HTR-8/SVneo (cell line): ENCODE results near the gene TSPEAR.

Experiments used
- DNase-seq: peaks from one replicate; pipeline ENCODE4 v3.0.0; 2011; ENCODE audit warnings: low spot score, mixed read lengths; ENCODE audit not compliant: insufficient read length
- FAIRE-seq: peaks from 2 replicates; lab custom pipeline; 2011; peaks lifted over from hg19 to GRCh38; lab: Jason Lieb, UNC

The TSPEAR gene

DNA sequence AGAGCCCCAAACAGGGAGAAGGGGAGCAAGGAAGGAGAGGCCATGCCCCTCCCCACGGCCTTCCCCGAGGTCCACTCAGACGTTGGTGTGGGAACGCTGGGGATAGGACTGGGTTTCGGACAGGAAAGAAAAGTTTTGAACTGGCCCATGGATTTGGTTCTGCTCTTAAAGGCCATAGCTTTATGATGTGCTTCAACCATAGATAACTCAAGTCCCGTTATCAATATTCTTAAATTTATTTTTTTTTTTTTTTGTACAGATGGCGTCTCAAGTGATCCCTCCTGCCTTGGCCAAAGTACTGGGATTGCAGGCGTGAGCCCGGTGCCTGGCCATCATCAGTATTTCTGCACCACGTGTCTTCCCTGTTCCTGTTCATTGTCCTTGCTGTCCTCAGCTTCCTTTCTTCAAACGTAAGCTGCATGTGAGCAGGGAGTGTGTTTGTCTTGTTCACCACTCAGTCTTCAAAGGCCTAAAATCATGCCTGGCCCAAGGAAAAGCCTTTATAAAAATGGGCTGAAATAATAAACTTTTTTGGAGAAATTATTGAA is 170.6 kb downstream of the TSPEAR start:
- FAIRE-seq (no peak), DNase-seq (no peak)

DNA sequence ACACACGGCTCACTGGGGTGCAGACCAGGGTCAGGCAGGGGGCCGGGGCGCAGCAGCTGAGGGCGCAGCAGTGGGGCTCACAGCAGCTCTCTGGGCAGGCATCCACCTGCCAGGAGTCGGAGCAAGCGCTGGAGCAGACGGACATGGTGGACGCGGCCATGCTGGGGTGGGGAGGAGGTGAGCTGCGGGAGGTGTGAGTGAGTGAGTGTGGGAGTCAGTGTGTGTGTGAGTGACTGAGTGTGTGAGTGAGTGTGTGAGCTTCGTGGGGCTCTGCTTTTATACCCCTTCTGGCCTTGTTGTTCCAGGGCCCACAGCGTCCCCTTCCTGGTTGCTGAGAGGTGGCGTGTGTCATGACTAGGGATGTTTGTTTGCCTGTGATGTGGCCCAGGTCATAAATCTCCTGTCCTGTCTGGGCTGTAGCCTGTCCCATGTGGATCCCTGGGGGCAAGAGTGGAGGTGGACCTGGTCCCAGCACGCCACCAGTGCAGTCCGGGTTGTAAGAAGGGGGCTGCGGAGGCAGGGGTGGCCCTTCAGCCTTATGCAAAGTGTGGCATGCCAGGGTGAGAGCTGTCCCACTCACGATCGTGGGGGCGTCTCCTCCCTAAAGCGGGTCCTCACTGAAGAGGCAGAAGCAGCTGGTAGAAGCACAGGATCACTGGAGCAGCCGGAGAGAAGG is 171.2 kb downstream of the TSPEAR start, which contains the start of gene KRTAP10-1:
Gene KRTAP10-1, minus strand, starts transcription at position 205 of the 676 bp plus-strand sequence. Its CDS starts 45 bp downstream, at position 160.
- DNase-seq (no peak), FAIRE-seq (no peak)

- DNase-seq (no peak), FAIRE-seq (no peak)
These were observed 172.3 kb downstream of the TSPEAR start for GRCh38 chr21:44539046-44539445.

DNA sequence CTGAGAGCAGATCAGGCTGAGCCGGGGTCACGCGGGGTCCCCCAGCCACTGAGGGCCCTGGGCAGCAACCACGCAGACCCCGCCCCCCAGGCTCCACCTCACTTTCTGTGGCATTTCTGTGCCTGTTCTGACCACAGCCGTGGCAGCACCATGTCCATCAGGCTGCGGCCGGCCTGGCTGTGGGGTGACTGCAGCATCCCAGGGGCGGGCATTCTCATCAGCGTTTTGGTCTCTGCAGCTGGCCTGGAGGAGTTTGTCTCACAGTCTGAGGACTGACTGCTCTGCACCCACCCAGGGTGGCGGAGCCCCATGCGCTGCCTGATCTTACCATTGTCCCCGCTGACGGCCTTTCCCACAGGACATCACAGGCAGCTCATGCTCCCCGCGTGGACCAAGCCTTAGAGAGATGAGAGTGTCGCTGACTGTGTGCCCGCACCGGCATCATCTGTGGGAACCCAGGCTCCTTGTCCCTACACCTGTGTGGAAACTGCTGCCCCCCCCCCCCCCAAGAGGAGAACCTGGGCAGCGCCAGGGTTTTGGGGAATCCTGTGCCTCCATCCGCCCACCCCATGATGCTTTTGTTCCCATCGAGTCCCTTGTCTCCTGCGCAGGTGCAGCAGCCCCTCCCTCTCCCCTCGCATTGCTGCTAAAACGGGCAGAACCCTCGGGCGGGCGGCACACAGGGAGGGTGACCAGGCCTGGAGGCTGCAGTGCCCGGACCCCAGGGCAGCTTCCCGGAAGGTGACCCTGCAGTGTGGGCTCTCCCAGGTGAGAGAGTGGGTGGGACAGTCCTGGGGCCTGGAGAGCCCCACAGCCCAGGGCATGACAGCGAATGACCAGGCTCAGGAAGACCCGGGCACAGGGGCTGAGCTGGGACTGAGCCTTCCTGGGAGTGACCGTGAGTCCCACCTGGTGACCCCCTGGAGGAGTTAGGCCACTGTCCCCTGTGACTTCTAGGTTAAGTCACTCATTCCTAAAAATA is 173.2 kb downstream of the TSPEAR start:
- no peak for DNase-seq
- FAIRE-seq = no peak

DNA sequence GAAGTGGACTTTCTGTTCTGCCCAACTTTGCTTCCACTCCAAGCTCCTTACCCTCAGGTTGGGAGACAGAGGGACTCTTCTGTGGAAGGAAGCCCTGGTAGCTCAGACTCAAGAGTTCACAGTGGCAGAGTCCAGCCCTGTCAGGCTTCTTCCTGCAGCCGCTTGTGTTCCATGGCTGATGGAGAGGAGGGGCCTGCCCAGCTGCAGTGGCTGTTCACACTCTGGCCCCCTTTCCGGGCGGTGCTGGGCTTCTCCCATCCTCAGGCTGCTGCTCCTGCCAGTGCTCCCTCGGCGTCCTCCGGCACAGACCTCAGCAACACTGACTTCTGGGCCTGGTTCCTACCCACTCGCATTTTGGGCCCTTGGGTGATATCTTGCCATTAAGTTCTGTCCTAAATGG is 175.4 kb downstream of the TSPEAR start:
- DNase-seq (no peak), FAIRE-seq (no peak)

DNA sequence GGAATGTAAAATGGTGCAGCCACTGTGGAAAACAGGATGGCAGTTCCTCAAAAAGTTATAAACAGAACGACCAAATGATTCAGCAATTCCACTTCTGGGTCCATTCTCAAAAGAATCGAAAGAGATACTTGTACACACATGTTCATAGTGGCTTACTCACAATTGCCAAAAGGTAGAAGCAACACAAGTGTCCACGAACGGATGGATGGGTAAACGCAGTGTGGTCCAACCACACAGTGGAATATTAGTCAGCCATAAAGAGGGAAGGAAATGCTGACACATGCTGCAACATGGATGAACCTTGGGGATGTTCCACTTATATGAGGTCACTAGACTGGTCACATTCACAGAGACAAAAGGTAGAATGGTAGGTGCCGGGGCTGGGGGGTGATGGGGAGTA is 176.7 kb downstream of the TSPEAR start:
- FAIRE-seq (no peak), DNase-seq (no peak)

DNA sequence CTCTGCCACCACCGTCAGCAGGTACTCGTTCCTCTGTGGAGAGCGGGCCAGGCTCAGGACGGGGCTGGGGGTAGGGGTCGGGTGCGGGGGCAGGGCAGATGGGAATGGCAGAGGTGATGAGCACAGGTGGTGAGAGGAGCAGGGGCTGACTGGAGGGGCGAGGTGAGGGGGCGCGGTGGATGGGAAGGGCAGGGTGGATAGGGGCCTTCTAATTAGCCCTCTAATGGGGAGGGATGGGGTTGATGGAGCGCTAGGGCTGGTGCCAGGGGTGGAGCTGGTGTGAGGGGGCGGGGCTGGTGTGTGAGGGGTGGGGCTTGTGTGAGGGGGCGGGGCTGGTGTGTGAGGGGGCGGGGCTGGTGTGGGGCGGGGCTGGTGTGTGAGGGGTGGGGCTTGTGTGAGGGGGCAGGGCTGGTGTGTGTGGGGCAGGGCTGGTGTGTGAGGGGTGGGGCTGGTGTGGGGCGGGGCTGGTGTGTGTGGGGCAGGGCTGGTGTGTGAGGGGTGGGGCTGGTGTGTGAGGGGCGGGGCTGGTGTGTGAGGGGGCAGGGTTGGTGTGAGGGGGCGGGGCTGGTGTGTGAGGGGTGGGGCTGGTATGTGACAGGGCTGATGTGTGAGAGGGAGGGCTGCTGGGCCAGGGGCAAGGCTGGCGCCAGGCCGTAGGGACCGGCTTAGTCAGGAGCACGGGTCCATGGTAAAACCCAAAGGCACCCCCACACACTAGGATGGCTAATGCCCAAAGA is 177.3 kb downstream of the TSPEAR start:
- no peak for FAIRE-seq
- no peak for DNase-seq

- FAIRE-seq (no peak), DNase-seq (no peak)
These were observed 178.1 kb downstream of the TSPEAR start for GRCh38 chr21:44533121-44533890.

- DNase-seq = no peak
- no peak for FAIRE-seq
These were observed 178.7 kb downstream of the TSPEAR start for GRCh38 chr21:44532712-44533111.

DNA sequence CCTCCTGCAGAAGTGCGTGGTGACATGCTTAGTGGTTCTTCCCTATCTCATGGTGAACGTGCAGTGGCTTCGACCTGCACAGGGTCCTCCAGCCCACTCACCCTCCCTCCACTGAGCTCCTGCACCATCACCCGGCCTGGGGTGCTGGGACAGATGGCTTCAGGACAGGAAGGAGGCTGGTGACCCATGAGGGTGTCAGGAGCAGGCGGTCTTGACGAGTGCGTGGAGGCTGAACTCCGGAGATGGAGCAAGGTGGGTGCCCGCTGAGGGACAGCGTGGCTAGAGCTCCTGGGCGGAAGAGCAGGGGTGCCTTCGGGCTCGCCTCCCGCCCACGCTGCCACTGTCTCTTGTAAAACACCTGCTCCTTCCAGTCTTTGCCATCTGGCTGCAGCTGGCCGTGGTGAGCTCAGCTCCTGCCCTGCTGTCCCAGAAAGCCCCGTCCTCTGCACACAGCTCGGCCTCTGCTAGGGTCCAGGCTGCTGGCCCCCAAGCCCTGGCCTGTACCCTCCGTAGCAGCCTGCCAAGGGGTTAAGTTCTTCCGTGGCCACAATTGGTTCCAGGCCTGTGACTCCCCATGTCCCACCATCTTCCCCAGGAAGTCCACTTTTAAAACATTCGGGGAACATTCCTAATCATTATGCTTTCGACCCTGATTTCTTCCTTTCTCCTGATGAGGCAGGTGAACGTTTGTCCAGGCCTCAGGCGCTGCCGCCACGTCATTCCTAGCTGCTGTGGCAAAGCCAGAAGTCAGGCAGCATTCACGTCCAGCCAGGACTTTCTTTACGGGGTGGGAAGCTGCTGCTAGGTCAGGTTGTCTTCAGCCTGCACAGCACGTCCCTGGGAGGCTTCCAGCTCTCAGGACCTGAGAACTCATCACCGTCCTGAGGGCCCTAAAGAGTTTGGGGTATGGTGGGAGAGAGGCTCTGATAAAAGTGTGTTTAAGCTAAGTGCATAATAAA is 179.5 kb downstream of the TSPEAR start:
- no peak for DNase-seq
- FAIRE-seq = no peak

DNA sequence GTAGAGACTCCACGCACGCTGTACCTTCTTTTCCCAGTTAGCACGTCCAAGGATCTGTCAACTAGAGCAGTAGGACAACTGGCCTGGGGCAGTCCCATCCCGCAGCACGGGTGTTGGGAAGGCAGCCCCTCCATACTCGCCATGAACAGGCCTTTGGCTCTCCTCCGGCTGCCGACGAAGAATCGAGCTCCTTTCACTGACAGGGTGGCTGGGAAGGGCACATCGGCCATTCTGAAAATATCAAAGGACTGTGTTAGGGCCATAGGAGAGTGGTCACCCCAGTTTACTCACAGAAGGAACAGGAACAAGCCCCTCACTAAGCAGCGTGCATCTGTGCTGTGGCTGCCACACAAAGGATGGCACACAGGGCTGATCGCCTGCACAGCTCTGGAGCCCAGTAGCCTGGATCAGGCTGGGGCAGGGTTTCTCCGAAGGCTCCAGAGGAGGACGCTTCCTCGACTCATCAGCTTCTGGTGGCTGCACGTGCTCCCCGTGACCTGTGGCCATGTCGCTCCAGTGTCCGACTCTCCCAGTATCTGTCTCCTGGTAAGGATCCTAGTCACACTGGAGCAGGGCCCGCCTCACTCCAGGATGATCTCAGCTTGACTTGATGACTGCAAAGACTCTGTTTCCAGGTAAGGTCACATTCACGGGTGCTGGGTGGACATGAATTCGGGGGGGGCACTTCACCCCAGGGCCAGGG is 180.3 kb downstream of the TSPEAR start:
- FAIRE-seq (no peak), DNase-seq (no peak)

GRCh38 chr21:44530221-44530902 is 181.0 kb downstream of the TSPEAR start:
- DNase-seq = no peak
- no peak for FAIRE-seq

- no peak for DNase-seq
- FAIRE-seq = no peak
These were observed 181.8 kb downstream of the TSPEAR start for GRCh38 chr21:44529503-44530125.

- DNase-seq (no peak), FAIRE-seq (no peak)
These were observed 182.4 kb downstream of the TSPEAR start for GRCh38 chr21:44529011-44529421.

DNA sequence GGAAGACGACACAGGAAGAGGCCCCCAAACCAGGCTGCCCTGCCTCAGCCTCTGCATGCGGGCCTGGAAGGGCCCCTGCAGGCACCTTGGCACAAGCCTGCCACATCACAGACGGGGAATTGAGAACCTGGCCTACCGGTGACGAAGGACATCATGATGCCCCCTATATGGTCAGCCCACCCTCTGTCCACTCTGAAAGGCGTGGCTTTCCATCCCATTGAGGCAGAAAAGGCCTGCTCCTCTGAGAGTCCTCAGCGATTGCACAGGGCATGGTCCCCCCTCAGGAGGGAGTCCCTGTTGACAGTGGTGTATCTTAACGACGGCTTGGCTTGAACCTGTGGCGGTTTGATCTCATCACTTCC is 182.8 kb downstream of the TSPEAR start:
- DNase-seq (no peak), FAIRE-seq (no peak)

- no peak for FAIRE-seq
- no peak for DNase-seq
These were observed 183.3 kb downstream of the TSPEAR start for GRCh38 chr21:44527983-44528633.
